BE2C (cell line): ENCODE measurements around the gene SARDH.
A peak's percentile ranks its signal among the peaks of the same experiment; 100 is the strongest.

Experiments
- DNase-seq: peaks from one replicate; pipeline ENCODE4 v3.0.0-alpha.2; 2020
- H3K27me3 ChIP-seq: fragments of 250-450 bp; sonication (Bioruptor Pico); 2 replicates; pipeline ENCODE4 v1.5.1; 2020; ENCODE audit warnings: mild to moderate bottlenecking
- H3K36me3 ChIP-seq: fragments of 250-450 bp; sonication (Bioruptor Pico); 2 replicates; pipeline ENCODE4 v1.5.1; 2020; ENCODE audit warnings: mild to moderate bottlenecking
- H3K4me1 ChIP-seq: fragments of 250-450 bp; sonication (Bioruptor Pico); 2 replicates; pipeline ENCODE4 v1.5.1; 2020
- H3K4me3 ChIP-seq: 2 replicates; pipeline ENCODE4 v1.5.1; 2011; ENCODE audit warnings: low read depth, low read length
- H3K9me3 ChIP-seq: fragments of 250-450 bp; sonication (Bioruptor Pico); 2 replicates; pipeline ENCODE4 v1.5.1; 2020
- TF ChIP-seq, protein P1 (sequence below): IDR thresholded peaks from 2 replicates; pipeline ENCODE4 v1.5.1; 2012; ENCODE audit warnings: mild to moderate bottlenecking, low read depth, low read length

The SARDH gene

DNA sequence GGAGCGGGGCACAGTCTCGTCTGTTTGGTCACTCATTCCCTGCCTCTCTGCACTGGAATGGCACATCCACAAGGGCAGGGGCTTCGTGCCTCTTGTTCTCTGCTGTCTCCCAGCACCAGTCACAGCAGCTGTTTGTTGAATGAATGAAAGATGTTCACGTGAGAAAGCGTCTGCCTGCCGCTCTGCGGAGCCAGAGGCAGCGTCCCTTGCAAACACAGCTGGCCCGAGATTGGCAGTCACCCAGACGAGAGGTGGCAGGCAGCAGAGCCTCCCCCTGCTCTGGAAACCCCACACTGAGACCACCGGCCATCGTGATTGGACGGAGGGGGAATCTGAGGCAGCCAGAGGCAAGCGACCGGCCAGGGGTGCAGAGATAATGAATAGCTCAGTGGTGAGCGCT lies 123.0 kb downstream of the SARDH start:
- DNase-seq: peak; percentile 79
- Histone ChIP-seq H3K36me3 (no peaks in the 10 kb centered on the region), H3K9me3 (no peaks in the 10 kb centered on the region), H3K4me3 (no peak overlapping the region), H3K4me1 (peaks cover 20% of the 10 kb centered on the region), H3K27me3 (no peaks in the 10 kb centered on the region)
- TF ChIP-seq, protein P1, sequence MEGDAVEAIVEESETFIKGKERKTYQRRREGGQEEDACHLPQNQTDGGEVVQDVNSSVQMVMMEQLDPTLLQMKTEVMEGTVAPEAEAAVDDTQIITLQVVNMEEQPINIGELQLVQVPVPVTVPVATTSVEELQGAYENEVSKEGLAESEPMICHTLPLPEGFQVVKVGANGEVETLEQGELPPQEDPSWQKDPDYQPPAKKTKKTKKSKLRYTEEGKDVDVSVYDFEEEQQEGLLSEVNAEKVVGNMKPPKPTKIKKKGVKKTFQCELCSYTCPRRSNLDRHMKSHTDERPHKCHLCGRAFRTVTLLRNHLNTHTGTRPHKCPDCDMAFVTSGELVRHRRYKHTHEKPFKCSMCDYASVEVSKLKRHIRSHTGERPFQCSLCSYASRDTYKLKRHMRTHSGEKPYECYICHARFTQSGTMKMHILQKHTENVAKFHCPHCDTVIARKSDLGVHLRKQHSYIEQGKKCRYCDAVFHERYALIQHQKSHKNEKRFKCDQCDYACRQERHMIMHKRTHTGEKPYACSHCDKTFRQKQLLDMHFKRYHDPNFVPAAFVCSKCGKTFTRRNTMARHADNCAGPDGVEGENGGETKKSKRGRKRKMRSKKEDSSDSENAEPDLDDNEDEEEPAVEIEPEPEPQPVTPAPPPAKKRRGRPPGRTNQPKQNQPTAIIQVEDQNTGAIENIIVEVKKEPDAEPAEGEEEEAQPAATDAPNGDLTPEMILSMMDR: no peak

DNA sequence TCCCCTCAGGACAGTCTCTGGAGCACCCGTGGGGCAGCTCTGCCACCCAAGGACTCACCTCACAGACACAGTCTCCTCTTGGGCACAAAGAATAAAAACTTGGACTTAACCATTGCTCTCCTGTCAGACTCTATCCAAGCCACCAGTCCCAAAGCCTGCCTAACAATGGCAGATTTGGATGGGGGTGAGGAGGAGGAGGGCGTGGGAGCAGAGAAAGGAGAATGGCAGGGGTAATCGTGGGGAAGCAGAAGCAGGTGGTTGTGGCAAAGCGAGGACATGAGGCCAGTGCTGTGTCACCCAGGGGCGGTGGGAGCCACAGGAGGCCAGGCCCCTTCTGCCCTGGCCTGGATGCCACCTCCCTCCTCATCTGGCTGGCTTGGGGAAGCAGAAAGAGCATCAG lies 123.5 kb downstream of the SARDH start:
- Histone ChIP-seq H3K4me1 (peaks cover 24% of the 10 kb centered on the region), H3K9me3 (no peaks in the 10 kb centered on the region), H3K4me3 (no peak overlapping the region), H3K36me3 (no peaks in the 10 kb centered on the region), H3K27me3 (no peaks in the 10 kb centered on the region)
- TF ChIP-seq, protein P1: no peak
- no peak for DNase-seq

DNA sequence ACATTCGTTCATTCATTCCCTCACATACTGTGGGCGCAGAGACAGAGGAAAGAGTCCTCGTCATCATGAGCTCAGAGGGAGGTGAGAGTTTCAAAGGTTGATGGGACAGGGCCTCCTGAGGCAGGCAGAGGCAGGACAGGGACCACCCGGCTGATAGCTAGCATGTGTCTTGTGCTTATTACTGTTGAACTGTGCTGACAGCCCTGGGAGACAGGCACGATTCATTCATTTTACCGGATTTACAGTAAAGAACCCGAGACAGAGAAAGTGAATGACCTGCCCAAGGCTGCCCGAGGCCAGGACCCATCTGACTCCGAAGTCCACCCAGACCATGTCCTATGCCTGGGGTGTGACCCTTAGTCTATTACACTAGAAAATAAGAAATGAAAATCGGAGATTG lies 124.1 kb downstream of the SARDH start:
- TF ChIP-seq, protein P1: no peak
- Histone ChIP-seq H3K27me3 (no peaks in the 10 kb centered on the region), H3K4me3 (no peak overlapping the region), H3K4me1 (peaks cover 26% of the 10 kb centered on the region), H3K9me3 (no peaks in the 10 kb centered on the region), H3K36me3 (no peaks in the 10 kb centered on the region)
- DNase-seq: no peak
